Fibroblast of pulmonary artery (primary cell): ENCODE measurements around the gene MYDGF.
A peak's percentile ranks its signal among the peaks of the same experiment; 100 is the strongest.
"Not testable (repeated sequence)": the region's sequence is repeated elsewhere in the genome, so short reads cannot be mapped to it uniquely, and the experiment has no call there.

Experiments
- DNase-seq: peaks from one replicate; pipeline ENCODE4 v3.0.0-alpha.2; 2010; ENCODE audit warnings: low read depth
- H3K4me3 ChIP-seq: replicated peaks from 2 replicates; pipeline ENCODE4 v1.5.1; 2011; ENCODE audit warnings: low read depth, mild to moderate bottlenecking, control low read depth, low read length, moderate library complexity
- CTCF ChIP-seq: IDR thresholded peaks from 2 replicates; pipeline ENCODE4 v1.5.1; 2011; ENCODE audit warnings: mild to moderate bottlenecking, control low read depth, low read length, inconsistent platforms; ENCODE audit errors: missing control alignments

MYDGF gene

GRCh38 chr19:4669723-4670480 is at the start of gene MYDGF:
Gene MYDGF, minus strand, starts transcription at chr19:4670342. Its CDS starts 8 bp downstream, at chr19:4670334.
- DNase-seq: peak; percentile 90
- peak within 1 kb of the TSS; percentile 88 for H3K4me3 ChIP-seq
- no peak for TF ChIP-seq CTCF

- H3K4me3 ChIP-seq: no peak overlapping the region
- no peak for TF ChIP-seq CTCF
- DNase-seq: no peak
These were observed 49.3 kb upstream of the MYDGF start for GRCh38 chr19:4719499-4719866.

- no peak for DNase-seq
- H3K4me3 ChIP-seq: no peak overlapping the region
- no peak for TF ChIP-seq CTCF
These were observed 48.0 kb upstream of the MYDGF start for GRCh38 chr19:4717966-4718701.

GRCh38 chr19:4717191-4717965 is 47.2 kb upstream of the MYDGF start:
- DNase-seq: peak; percentile 45
- no peak overlapping the region for H3K4me3 ChIP-seq
- TF ChIP-seq CTCF: no peak

GRCh38 chr19:4715529-4716221 is 45.5 kb upstream of the MYDGF start:
- no peak for DNase-seq
- no peak overlapping the region for H3K4me3 ChIP-seq
- TF ChIP-seq CTCF: no peak

GRCh38 chr19:4715178-4715528 is 45.0 kb upstream of the MYDGF start:
- DNase-seq, H3K4me3 ChIP-seq: not testable (repeated sequence)

GRCh38 chr19:4714016-4714415 is 43.9 kb upstream of the MYDGF start:
- TF ChIP-seq CTCF: no peak
- no peak for DNase-seq
- no peak overlapping the region for H3K4me3 ChIP-seq
